RWPE1 (cell line): ENCODE results near the gene KRT24.

Source experiments
- CTCF ChIA-PET: fragments of 350-600 bp; sonication (Branson Sonifier 250); formaldehyde crosslinking; extraction: SDS; loops from one replicate; lab custom pipeline; 2021; lab: Yijun Ruan, JAX
- POLR2A ChIA-PET: fragments of 400-600 bp; formaldehyde crosslinking; extraction: SDS; loops from one replicate; lab custom pipeline; 2020; ENCODE audit warnings: antibody characterized with exemption; ENCODE audit not compliant: low non-redundant PET; lab: Yijun Ruan, JAX
- DNase-seq: peaks from one replicate; pipeline ENCODE4 v3.0.0; 2012; ENCODE audit warnings: low spot score
- H3K27ac ChIP-seq: fragments of 450-650 bp; 2 replicates; pipeline ENCODE4 v1.5.1; 2017
- CTCF ChIP-seq: fragments of 450-650 bp; conservative IDR thresholded peaks from 2 replicates; pipeline ENCODE4 v1.5.1; 2017; ENCODE audit warnings: low read depth, mild to moderate bottlenecking

Gene KRT24

GRCh38 chr17:40672654-40673053, 30.9 kb downstream of the KRT24 start:
- CTCF ChIA-PET, result interaction anchor here (0.7 kb wide), 1 partner anchor 31 kb away, joined by 4 read pairs; the partner anchor contains the start of gene KRT24
- POLR2A ChIA-PET, result no interaction called here
- DNase-seq, result no peak
- no peak for TF ChIP-seq CTCF
- H3K27ac ChIP-seq, result no peak overlapping the region

- no peak for DNase-seq
- ChIA-PET CTCF (no interaction called here), POLR2A (no interaction called here)
- H3K27ac ChIP-seq, result no peak overlapping the region
- TF ChIP-seq CTCF, result no peak
Observed at GRCh38 chr17:40671282-40671681, 32.3 kb downstream of the KRT24 start.

GRCh38 chr17:40666331-40666730, 37.2 kb downstream of the KRT24 start:
- POLR2A ChIA-PET, result no interaction called here
- no peak for TF ChIP-seq CTCF
- DNase-seq, result no peak
- CTCF ChIA-PET, result interaction anchor here (0.6 kb wide), 1 partner anchor 185 kb away, joined by 5 read pairs; no protein-coding TSS in a partner anchor
- H3K27ac ChIP-seq, result no peak overlapping the region

GRCh38 chr17:40664582-40665333, 38.8 kb downstream of the KRT24 start, which contains the start of gene KRT222:
Gene KRT222 (minus strand): TSS chr17:40665177. CDS start chr17:40665099, 78 bp downstream.
- ChIA-PET POLR2A (no interaction called here), CTCF (no interaction called here)
- TF ChIP-seq CTCF, result no peak
- no peak for DNase-seq
- H3K27ac ChIP-seq, result no peak within 1 kb of the TSS

GRCh38 chr17:40663252-40663651, 40.3 kb downstream of the KRT24 start:
- DNase-seq, result no peak
- H3K27ac ChIP-seq, result no peak overlapping the region
- ChIA-PET POLR2A (no interaction called here), CTCF (no interaction called here)
- no peak for TF ChIP-seq CTCF

- no peak for DNase-seq
- ChIA-PET POLR2A (no interaction called here), CTCF (interaction anchor here (0.6 to 0.7 kb wide), 2 partner anchors 57 to 923 kb away, joined by 3 to 4 read pairs; no protein-coding TSS in a partner anchor)
- H3K27ac ChIP-seq, result no peak overlapping the region
- no peak for TF ChIP-seq CTCF
Observed at GRCh38 chr17:40659911-40660310, 43.6 kb downstream of the KRT24 start.
